ENCODE results near the gene KDM4F.

The KDM4F gene

DNA sequence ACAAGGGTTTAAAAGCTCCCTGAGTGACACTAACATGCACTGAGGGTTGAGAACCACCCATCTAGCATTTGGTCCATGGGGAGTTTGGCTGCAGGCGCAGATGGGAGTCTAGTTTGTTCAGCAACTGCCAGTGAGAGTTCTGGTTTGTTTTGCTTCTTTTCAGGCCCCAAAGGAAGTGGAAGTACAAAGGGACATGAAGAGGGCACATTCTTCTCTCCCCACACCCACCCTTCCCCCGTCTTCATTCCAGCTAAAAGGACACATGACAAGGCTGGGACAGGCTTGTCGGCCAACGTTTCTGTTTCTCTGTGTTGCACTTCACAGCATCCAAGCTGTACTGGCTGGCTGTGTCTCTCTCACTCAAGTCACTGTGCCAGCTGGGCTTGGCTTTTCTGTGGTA lies 32.2 kb downstream of the KDM4F start:
- no peaks in the 10 kb centered on the region for H3K9me3 ChIP-seq (ENCODE audit: insufficient read depth, low read depth, low read length)
- peaks cover 5% of the 10 kb centered on the region; the same call in 1 of the 2 replicates for H3K4me1 ChIP-seq (ENCODE audit: insufficient read depth, low read length)
- no peak overlapping the region for H3K9ac ChIP-seq (ENCODE audit: low read depth, low read length)
- H3K27me3 ChIP-seq (ENCODE audit: insufficient read depth, low read length), result no peaks in the 10 kb centered on the region; the same call in 1 of the 2 replicates
- H3K4me3 ChIP-seq (ENCODE audit: low read length), result no peak overlapping the region
- H3K27ac ChIP-seq (ENCODE audit: low read length), result no peak overlapping the region
- no peaks in the 10 kb centered on the region for H3K36me3 ChIP-seq (ENCODE audit: insufficient read depth, low read depth, low read length)

DNA sequence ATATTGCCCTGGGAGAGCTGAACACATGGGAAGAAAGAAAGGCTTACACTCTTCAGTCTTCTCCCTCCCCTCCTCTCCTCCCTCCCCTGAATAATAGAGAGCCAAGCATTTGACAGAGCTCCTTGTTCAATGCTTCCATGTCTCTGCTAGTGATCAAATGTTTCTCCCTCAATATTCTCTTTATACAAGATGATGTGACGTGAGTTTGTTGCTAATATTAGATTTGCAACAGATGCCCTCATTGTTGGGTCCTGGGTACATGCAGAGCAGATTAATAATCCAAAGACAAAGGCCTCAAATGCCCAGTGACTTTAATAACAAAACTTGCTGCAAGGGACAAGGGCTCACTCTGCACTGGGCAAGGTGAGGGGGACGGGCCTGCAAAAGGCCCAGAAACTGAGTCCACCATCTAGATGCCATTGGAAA lies 33.4 kb downstream of the KDM4F start:
- Histone ChIP-seq H3K9ac (ENCODE audit: low read depth, low read length) (no peak overlapping the region), H3K4me3 (ENCODE audit: low read length) (no peak overlapping the region), H3K36me3 (ENCODE audit: insufficient read depth, low read depth, low read length) (no peaks in the 10 kb centered on the region), H3K27ac (ENCODE audit: low read length) (no peak overlapping the region), H3K9me3 (ENCODE audit: insufficient read depth, low read depth, low read length) (no peaks in the 10 kb centered on the region), H3K27me3 (ENCODE audit: insufficient read depth, low read length) (no peaks in the 10 kb centered on the region; the same call in 1 of the 2 replicates), H3K4me1 (ENCODE audit: insufficient read depth, low read length) (peaks cover 3% of the 10 kb centered on the region; the same call in 1 of the 2 replicates)

DNA sequence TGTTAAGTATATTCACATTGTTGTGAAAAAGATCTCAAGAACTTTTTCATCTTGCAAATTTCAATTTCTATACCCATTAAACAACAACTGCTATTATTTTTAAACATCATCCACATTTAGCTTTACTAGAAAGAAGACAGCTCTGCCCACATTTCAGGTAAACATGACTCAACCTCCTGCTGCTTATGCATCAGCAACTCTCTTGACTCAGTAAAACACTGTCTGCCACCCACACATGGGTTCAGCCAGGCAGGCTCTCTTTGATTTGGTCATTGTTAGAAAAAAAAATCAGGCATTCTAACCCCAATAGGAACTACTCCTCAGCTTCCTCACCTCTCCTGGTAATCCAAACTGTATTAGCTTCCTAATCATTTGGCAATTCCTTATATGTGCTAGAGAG lies 35.3 kb downstream of the KDM4F start:
- peaks cover 13% of the 10 kb centered on the region for H3K27me3 ChIP-seq (ENCODE audit: insufficient read depth, low read length)
- no peaks in the 10 kb centered on the region for H3K9me3 ChIP-seq (ENCODE audit: insufficient read depth, low read depth, low read length)
- no peak overlapping the region for H3K27ac ChIP-seq (ENCODE audit: low read length)
- no peaks in the 10 kb centered on the region for H3K36me3 ChIP-seq (ENCODE audit: insufficient read depth, low read depth, low read length)
- no peak overlapping the region for H3K4me3 ChIP-seq (ENCODE audit: low read length)
- peaks cover 8% of the 10 kb centered on the region for H3K4me1 ChIP-seq (ENCODE audit: insufficient read depth, low read length)
- H3K9ac ChIP-seq (ENCODE audit: low read depth, low read length), result no peak overlapping the region

DNA sequence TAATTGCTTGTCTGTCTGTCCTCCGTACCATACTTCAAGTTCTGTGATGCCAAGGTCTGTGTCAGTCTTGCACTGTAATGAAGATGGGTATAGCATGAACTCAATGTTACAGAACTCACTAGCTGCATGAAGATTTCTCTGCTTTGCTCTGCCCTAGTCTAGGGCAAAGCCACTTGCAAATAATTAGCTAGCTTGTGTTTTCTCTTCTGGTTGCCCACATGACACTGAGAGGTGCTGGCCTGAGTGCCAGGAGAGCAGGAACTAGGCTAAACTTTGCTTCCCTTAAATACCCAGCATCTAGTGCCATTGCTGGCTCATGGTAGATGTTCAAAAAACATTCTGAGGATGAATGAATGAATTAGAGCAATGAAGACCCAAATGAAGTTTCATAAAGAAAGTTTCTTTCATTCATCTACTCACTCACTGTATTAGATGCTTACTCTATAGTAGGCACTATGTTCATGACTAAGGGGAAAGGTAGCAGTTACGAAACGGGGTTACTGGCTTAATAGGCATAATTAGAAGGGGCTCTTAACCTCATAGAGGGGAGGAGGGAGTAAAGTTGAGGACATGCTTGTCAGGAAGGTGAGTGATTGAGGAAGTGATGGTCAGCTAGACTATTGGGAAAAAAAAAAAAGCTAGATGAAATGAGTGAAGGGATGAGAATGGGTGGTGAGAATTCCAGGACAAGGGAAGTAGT lies 36.0 kb downstream of the KDM4F start:
- peaks cover 17% of the 10 kb centered on the region for H3K27me3 ChIP-seq (ENCODE audit: insufficient read depth, low read length)
- H3K4me1 ChIP-seq (ENCODE audit: insufficient read depth, low read length), result peaks cover 8% of the 10 kb centered on the region
- no peak overlapping the region for H3K9ac ChIP-seq (ENCODE audit: low read depth, low read length)
- no peaks in the 10 kb centered on the region for H3K9me3 ChIP-seq (ENCODE audit: insufficient read depth, low read depth, low read length)
- H3K27ac ChIP-seq (ENCODE audit: low read length), result no peak overlapping the region
- H3K4me3 ChIP-seq (ENCODE audit: low read length), result no peak overlapping the region
- no peaks in the 10 kb centered on the region for H3K36me3 ChIP-seq (ENCODE audit: insufficient read depth, low read depth, low read length)

DNA sequence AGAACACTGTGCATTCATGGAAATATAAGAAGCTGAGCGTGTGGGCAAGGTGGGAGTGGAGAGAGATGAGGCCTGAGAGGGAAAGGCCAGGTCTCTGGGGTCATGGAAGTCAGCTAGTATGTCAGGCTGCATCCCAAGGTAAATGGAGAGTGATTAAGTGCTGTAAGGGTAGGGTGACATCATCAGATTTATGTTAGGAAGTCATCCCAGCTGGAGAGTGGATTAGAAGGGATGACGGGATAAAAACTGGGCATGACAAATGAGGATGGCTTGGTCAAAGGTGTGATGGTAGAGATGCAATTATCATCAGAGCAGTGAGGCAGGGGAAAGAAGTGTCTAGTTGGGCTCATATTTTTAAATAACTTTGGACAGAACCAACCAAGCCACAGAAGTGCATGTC lies 36.9 kb downstream of the KDM4F start:
- Histone ChIP-seq H3K9ac (ENCODE audit: low read depth, low read length) (no peak overlapping the region), H3K4me3 (ENCODE audit: low read length) (no peak overlapping the region), H3K9me3 (ENCODE audit: insufficient read depth, low read depth, low read length) (no peaks in the 10 kb centered on the region), H3K4me1 (ENCODE audit: insufficient read depth, low read length) (peaks cover 9% of the 10 kb centered on the region; the same call in 1 of the 2 replicates), H3K27me3 (ENCODE audit: insufficient read depth, low read length) (peaks cover 26% of the 10 kb centered on the region), H3K36me3 (ENCODE audit: insufficient read depth, low read depth, low read length) (no peaks in the 10 kb centered on the region), H3K27ac (ENCODE audit: low read length) (no peak overlapping the region)

DNA sequence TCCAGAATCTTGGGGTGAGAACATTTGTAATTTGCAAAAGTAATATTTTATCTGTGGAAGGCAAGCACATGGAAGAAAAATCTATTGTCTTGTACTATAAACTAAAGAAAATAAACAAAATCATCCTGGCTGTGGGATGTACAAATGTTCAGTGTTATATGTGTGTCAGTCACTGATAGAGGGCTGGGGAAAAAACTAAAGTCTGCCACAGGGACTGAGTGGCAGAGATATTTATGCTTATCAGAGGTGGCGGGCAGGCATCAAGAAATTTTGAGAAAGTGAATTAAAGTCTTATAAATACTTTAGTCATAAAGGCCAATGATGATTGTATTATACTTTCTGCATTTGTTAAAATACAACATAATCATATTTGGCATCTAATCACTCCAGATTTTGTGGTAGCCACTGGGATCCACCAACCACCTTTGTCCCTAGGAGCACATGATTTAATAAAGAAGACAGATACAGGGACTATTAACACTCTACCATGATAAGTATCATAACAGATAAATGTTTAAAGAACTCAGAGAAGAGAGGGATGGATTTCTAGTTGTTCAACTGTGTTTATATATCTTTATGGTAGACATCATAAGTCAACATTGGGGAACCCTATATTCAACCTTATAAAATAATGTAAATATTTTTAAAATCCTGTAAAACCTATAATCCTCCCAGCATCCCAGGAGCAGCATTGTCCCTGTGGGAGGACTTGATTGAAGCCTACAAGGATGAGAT lies 37.8 kb downstream of the KDM4F start:
- no peak overlapping the region for H3K9ac ChIP-seq (ENCODE audit: low read depth, low read length)
- peaks cover 7% of the 10 kb centered on the region; the same call in 1 of the 2 replicates for H3K4me1 ChIP-seq (ENCODE audit: insufficient read depth, low read length)
- no peak overlapping the region for H3K4me3 ChIP-seq (ENCODE audit: low read length)
- no peaks in the 10 kb centered on the region for H3K9me3 ChIP-seq (ENCODE audit: insufficient read depth, low read depth, low read length)
- peaks cover 35% of the 10 kb centered on the region for H3K27me3 ChIP-seq (ENCODE audit: insufficient read depth, low read length)
- H3K27ac ChIP-seq (ENCODE audit: low read length), result no peak overlapping the region
- H3K36me3 ChIP-seq (ENCODE audit: insufficient read depth, low read depth, low read length), result no peaks in the 10 kb centered on the region

DNA sequence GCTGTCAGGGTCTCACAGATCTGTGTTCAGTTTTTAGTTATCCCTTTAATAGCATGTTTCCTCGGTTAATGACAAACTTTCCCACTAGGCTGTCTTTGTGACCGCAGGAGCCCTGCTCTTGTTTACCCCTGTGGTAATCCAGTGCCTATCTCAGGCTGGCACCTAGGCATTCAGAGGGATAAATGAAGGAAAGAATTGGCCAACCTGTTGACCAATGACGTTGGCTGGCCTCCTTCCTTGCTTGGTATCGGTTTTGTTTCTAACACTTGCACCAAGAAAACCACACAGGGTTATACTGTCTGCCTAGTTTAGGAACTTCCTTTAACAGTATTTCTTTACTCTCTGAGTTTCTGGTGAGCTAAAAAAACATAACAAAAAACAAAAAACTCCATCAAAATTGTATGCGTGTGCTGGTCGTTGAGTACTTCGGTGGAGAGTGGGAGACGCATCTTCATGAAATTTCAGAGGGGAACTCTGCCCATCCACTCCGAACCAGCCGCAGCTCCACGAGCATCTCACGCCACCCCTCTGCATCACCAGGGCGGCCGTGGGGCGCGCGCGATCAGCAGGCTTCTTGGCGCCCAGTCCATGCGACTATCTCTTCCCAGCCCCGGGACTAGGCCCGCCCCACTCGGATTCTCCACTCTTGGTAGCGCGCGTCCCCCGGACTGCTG lies 39.9 kb downstream of the KDM4F start:
- Histone ChIP-seq H3K9ac (ENCODE audit: low read depth, low read length) (peak overlapping the region; percentile 62; the same call in 1 of the 2 replicates), H3K36me3 (ENCODE audit: insufficient read depth, low read depth, low read length) (no peaks in the 10 kb centered on the region), H3K27me3 (ENCODE audit: insufficient read depth, low read length) (peaks cover 43% of the 10 kb centered on the region), H3K4me1 (ENCODE audit: insufficient read depth, low read length) (peaks cover 14% of the 10 kb centered on the region; the same call in 1 of the 2 replicates), H3K9me3 (ENCODE audit: insufficient read depth, low read depth, low read length) (no peaks in the 10 kb centered on the region), H3K27ac (ENCODE audit: low read length) (no peak overlapping the region), H3K4me3 (ENCODE audit: low read length) (peak overlapping the region; percentile 82)

DNA sequence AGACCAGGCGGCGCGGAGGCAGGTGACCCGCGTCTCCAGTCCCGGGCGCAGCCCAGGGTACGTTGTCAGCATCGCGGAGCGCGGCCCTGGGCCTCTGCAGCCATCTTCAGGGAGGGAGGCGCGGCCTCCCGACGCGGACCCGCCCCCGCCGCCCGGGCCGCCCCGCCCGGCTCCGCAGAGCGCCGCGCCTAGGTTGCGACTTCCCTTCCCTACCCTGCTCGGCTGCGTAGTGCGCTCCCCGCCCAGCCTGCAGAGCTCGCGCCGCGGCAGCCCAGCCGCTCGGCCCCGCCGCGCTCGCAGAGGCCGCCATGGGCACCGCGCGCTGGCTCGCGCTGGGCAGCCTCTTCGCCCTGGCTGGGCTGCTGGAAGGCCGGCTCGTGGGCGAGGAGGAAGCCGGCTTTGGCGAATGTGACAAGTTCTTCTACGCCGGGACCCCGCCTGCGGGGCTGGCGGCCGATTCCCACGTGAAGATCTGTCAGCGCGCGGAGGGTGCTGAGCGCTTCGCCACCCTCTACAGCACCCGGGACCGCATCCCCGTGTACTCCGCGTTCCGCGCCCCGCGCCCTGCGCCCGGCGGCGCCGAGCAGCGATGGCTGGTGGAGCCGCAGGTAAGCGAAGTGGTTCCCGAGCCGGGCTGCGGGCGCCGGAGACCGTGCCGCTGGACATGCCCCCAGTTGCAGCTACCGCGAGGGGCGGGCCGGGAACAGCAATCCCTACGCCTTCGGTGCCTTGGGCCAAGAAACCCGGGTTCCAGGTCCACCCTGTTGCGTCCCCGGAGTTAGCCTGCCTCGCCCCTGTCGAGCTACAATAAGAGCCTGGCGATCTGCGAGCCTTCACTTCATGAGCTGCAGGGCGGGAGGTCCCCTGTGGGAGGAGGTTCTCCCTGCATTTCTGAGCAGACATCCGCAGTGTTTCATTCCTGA lies 40.7 kb downstream of the KDM4F start, which contains the start of gene ENDOD1:
Gene ENDOD1, plus strand, starts transcription at position 227 of the 923 bp plus-strand sequence. Its CDS starts 82 bp downstream, at position 309.
- Histone ChIP-seq H3K27ac (ENCODE audit: low read length) (no peak within 1 kb of the TSS), H3K4me3 (ENCODE audit: low read length) (peak within 1 kb of the TSS; percentile 82), H3K4me1 (ENCODE audit: insufficient read depth, low read length) (peaks cover 14% of the 10 kb centered on the region; the same call in 1 of the 2 replicates), H3K27me3 (ENCODE audit: insufficient read depth, low read length) (peaks cover 43% of the 10 kb centered on the region), H3K36me3 (ENCODE audit: insufficient read depth, low read depth, low read length) (no peaks in the 10 kb centered on the region), H3K9ac (ENCODE audit: low read depth, low read length) (peak within 1 kb of the TSS; percentile 62; the same call in 1 of the 2 replicates), H3K9me3 (ENCODE audit: insufficient read depth, low read depth, low read length) (no peaks in the 10 kb centered on the region)

DNA sequence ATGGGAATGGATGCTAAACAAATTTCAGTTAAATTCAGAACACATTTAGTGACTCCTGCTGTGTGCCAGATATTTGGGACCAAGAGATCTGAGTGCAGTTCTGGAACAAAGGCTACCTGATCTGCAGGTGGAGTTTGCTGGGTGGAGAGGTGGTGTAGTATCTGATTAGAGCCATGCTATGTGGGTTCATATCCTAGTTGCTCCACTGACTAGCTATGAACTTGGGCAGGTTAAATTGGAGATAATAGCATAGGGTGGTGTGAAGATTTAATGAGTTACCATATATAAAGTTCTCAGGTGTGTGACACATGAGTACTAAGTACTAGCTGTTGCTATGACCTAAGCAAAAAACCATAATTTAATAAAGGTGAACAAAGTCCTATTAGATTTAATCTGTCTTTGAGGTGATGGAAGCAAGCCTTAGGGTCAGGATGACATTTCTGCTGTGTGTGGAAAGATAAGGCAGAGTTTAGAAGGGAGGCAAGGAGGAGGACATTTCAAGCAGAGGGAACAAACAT lies 42.5 kb downstream of the KDM4F start:
- H3K4me3 ChIP-seq (ENCODE audit: low read length), result no peak overlapping the region
- no peaks in the 10 kb centered on the region for H3K36me3 ChIP-seq (ENCODE audit: insufficient read depth, low read depth, low read length)
- no peaks in the 10 kb centered on the region for H3K9me3 ChIP-seq (ENCODE audit: insufficient read depth, low read depth, low read length)
- H3K27ac ChIP-seq (ENCODE audit: low read length), result no peak overlapping the region
- peaks cover 43% of the 10 kb centered on the region for H3K27me3 ChIP-seq (ENCODE audit: insufficient read depth, low read length)
- H3K9ac ChIP-seq (ENCODE audit: low read depth, low read length), result no peak overlapping the region
- H3K4me1 ChIP-seq (ENCODE audit: insufficient read depth, low read length), result peaks cover 14% of the 10 kb centered on the region; the same call in 1 of the 2 replicates

DNA sequence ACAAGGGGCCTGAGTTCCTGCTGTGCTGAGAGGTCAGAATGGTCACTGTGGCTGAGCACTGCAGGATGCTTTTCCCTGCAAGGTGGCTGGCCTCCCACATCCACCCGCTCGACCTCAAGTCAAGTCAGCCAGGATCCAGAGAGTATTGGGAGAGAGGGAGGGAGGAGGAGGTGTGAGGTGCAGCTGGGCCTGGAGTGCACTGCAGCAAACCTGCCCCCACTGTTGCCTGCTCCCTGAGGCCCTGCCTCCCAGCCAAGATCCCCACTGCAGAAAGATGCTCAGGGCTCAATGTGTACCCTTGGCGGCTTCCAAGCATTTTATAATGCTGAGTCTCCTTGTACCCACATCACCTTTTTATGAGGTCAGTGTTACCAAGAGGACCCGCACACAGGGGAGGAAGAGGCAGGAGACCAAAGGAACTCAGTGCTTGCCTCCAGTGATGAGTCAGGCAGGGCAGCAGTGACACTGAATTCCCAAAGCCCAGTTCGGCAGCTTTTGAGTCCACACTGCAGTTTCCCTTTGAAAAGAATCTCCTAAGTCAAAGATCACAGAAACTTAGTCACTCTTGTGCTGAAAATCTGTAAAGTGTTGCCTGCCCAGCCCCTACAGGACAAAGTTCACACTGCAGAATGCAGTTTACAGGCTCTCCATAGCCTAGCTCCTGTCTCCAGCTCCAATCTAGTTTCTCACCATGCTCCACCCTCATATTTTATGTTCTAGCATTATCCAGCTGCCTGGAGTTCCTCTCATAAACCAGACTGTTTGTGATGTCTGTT lies 43.5 kb downstream of the KDM4F start:
- Histone ChIP-seq H3K4me3 (ENCODE audit: low read length) (no peak overlapping the region), H3K4me1 (ENCODE audit: insufficient read depth, low read length) (peaks cover 14% of the 10 kb centered on the region; the same call in 1 of the 2 replicates), H3K9me3 (ENCODE audit: insufficient read depth, low read depth, low read length) (no peaks in the 10 kb centered on the region), H3K9ac (ENCODE audit: low read depth, low read length) (no peak overlapping the region), H3K36me3 (ENCODE audit: insufficient read depth, low read depth, low read length) (no peaks in the 10 kb centered on the region), H3K27ac (ENCODE audit: low read length) (no peak overlapping the region), H3K27me3 (ENCODE audit: insufficient read depth, low read length) (peaks cover 43% of the 10 kb centered on the region)

Measured in iPS-20b (cell line).